Right ventricle myocardium superior (tissue), 1 donor: ENCODE measurements around the gene MB. TPM values are rescaled to one million over a fixed set of nuclear protein-coding genes. Genes with fewer than 3 reads are reported as not detected.
"Not testable (repeated sequence)": the region's sequence is repeated elsewhere in the genome, so short reads cannot be mapped to it uniquely, and the experiment has no call there.

Experiments used
- ATAC-seq: fragments of 200-7000 bp; cut with Tn5 transposase; one replicate; pipeline ENCODE4 v1.9.1; 2020; ENCODE audit warnings: mild to moderate bottlenecking; ENCODE audit not compliant: poor library complexity
- DNase-seq: peaks from one replicate; pipeline ENCODE4 v3.0.0-alpha.2; 2020
- intact Hi-C: fragments of 100-400 bp; cut with DNase I; formaldehyde crosslinking; loops from one replicate; pipeline ENCODE4 v1.11.2; 2022
- total RNA-seq: library from RNA; stranded (reverse); fragmentation: NEBNext Ultra II Directional; extraction: Animal tissue kit (Norgen Biotek cat#: 25700); gene quantifications from one replicate; pipeline ENCODE4 v1.2.1, GENCODE V29; 2021
- donor health status: DM: no; HTN: yes; CAD: no; lungs with severe emphysema.

MB gene
- total RNA-seq, 1 donor from 2014 or later = 19,506 TPM

DNA sequence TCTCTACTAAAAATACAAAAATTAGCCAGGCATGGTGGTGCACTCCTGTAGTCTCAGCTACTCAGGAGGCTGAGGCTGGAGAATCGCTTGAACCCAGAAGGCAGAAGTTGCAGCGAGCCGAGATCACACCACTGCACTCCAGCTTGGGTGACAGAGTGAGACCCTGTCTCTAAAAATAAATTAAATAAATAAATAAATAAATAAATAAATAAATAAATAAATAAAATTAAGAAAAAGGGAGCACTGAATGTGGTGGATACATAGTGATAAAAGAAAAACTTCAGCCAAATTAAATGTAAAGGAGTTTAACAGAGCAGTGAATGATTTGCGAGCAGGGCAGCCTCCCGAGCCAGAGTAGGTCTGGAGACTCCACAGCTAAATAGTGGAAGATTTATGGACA is 6.8 kb upstream of the MB start:
- not testable (repeated sequence) for ATAC-seq
- intact Hi-C loops = loop anchor here (2.0 to 10.0 kb wide), 4 partner anchors 37 to 269 kb away; no protein-coding TSS in a partner anchor

GRCh38 chr22:35622191-35622913 is 5.2 kb upstream of the MB start:
- ATAC-seq (peak; percentile 64), DNase-seq (peak; percentile 79)
- intact Hi-C loops = loop anchor here (2.0 to 10.0 kb wide), 4 partner anchors 36 to 268 kb away; no protein-coding TSS in a partner anchor

More for the DNA sequence above, 6.8 kb upstream of the MB start:
- DNase-seq = not testable (repeated sequence)

GRCh38 chr22:35621451-35621850 is 4.3 kb upstream of the MB start:
- ATAC-seq (no peak), DNase-seq (no peak)
- intact Hi-C loops = loop anchor here (10.0 kb wide), 2 partner anchors 213 to 267 kb away; no protein-coding TSS in a partner anchor

- no peak for DNase-seq
- ATAC-seq = peak; percentile 60
- intact Hi-C loops = loop anchor here (10.0 kb wide), 2 partner anchors 214 to 266 kb away; no protein-coding TSS in a partner anchor
Observed at GRCh38 chr22:35620624-35621251, 3.6 kb upstream of the MB start.

GRCh38 chr22:35619336-35620094 is 2.4 kb upstream of the MB start:
- ATAC-seq (no peak), DNase-seq (no peak)
- intact Hi-C loops = loop anchor here (10.0 kb wide), 2 partner anchors 215 to 265 kb away; no protein-coding TSS in a partner anchor

DNA sequence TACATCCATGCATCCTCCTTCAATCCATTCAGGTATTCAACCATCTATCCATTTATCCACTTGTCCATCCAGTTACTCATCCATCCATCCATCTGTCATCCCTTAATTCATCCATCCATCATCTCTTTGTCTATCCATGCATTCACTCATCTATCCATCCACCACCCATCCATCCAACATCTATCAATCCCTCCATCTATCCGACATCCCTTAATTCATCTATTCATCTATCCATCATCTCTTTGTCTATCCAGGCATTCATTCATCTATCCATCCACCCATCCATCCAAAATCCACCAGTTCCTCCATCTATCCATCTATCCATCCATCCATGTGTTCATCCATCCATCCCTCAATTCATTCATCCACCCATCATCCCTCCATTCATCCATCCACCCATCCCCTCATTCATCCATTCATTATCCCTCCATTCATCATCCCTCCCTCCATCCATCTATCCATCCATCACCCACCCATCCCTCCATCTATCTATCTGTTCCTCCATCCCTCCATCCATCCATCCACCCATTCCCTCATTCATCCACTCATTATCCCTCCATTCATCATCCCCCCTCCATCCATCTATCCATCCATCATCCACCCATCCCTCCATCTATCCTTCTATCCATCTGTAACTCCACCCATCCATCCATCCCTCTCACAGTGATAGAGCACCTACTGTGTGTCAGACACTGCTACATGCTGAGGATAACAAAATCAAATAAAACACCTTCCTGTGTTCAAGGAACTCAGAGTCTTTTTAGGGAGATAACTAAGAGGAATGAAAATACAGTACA is 1.5 kb upstream of the MB start:
- intact Hi-C loops = no loop called here
- DNase-seq (no peak), ATAC-seq (no peak)

DNA sequence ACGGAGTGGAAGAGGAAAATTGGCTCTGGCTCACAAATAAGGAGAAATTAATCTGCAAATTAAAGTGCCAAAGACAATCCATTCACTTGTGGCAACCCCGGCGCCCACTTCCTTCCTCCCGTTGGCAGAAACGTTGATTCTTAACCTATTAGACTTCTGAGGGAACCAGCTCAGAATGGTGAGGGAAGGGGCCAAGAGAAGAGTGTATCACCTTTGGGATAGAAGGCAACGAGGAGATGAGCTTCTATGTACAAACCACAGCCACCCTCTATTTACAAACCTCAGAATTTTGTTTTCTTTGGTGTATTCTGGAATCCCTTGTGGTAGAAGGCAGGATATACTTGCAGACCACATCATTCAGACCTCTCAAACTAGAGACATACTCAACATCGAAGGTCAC is 1.1 kb downstream of the MB start:
- ATAC-seq (no peak), DNase-seq (no peak)
- intact Hi-C loops = no loop called here

DNA sequence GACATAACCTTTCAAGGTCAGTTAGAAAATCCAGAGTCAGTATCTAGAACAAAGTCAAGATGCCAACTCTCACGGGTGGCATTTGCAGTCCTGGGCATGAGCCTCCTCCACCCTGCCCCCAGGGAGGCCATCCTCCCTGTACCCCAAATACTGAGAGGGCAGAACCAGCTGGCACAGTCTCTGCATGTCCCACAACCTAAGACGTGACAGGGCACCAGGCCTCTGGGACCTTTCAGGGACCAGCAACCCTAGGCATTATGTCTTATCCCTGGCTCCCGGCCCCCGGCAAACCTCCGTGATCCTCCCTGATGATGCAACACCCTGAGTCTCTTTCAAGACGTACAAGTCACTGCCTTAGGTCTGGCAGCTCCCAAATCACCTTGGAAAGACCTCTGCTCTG is 2.0 kb downstream of the MB start:
- ATAC-seq (peak; percentile 3), DNase-seq (no peak)
- intact Hi-C loops = no loop called here

GRCh38 chr22:35614404-35614803 is 2.7 kb downstream of the MB start:
- DNase-seq (no peak), ATAC-seq (no peak)
- intact Hi-C loops = no loop called here

GRCh38 chr22:35612903-35613302 is 4.2 kb downstream of the MB start:
- ATAC-seq = peak; percentile 48
- DNase-seq = peak; percentile 75
- intact Hi-C loops = no loop called here

- ATAC-seq = no peak
- DNase-seq = no peak
- intact Hi-C loops = no loop called here
Observed at GRCh38 chr22:35611891-35612576, 5.1 kb downstream of the MB start.

GRCh38 chr22:35611200-35611890 is 5.8 kb downstream of the MB start:
- DNase-seq (no peak), ATAC-seq (no peak)
- intact Hi-C loops = no loop called here

- DNase-seq (no peak), ATAC-seq (no peak)
- intact Hi-C loops = no loop called here
Observed at GRCh38 chr22:35610741-35611140, 6.4 kb downstream of the MB start.

- intact Hi-C loops = no loop called here
- ATAC-seq (no peak), DNase-seq (no peak)
Observed at GRCh38 chr22:35609761-35610160, 7.4 kb downstream of the MB start.

GRCh38 chr22:35609261-35609660 is 7.9 kb downstream of the MB start:
- ATAC-seq = no peak
- DNase-seq = no peak
- intact Hi-C loops = no loop called here

DNA sequence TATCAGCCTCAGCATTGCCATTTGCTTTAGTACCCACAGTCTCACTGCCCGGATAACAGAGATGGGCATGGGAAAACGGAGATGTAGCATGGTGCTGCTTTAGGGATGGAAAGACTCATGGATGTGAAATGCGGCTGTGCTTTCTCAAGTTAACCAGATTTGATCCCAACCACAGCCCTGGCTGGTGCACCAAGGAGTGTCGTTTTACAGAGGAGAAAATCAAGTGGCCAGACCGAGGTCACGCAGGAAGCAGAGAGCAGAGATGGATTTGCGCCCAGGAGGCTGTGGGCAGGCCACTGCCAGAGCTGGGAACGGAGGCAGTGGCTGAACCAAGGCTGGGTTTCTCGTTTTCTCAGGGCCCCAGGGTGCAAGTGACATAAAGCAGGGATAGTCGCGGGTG is 9.0 kb downstream of the MB start:
- DNase-seq (no peak), ATAC-seq (no peak)
- intact Hi-C loops = no loop called here

DNA sequence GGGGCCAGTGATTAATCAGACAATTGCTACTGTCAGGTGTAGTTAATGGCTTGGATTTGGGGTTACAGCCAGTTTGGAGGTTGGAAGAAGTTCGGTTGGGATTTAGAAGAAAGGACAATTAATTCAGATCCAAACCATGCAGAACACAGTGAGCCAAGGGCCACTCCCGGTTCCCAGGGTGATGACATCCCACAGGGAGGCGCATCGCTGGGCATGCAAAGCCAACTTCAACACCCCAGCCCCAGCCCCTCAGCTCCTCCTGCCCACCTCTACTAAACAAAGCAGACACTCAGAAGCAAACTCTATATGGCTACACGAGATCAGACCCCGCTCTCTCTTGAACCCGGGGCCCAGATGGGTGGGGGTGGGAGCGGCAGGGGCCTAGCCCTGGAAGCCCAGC is 10.2 kb downstream of the MB start:
- no peak for ATAC-seq
- intact Hi-C loops = no loop called here
- DNase-seq = peak; percentile 34
